Smooth muscle cell (in vitro differentiated cells): Measurements from ENCODE around the gene TMEM8B. TPM values are rescaled to one million over a fixed set of nuclear protein-coding genes. Genes with fewer than 3 reads are reported as not detected.

ENCODE experiments used
- DNase-seq: peaks from one replicate; lab custom pipeline; 2025; ENCODE audit not compliant: unreplicated experiment; lab: John Stamatoyannopoulos, UW
- H2AFZ ChIP-seq: fragments of 200-600 bp; sonication (generic); 2 replicates; pipeline ENCODE4 v1.6.0; 2016; ENCODE audit warnings: antibody characterized with exemption, low read depth, mild to moderate bottlenecking
- H3F3A ChIP-seq: fragments of 200-600 bp; sonication (generic); 2 replicates; pipeline ENCODE4 v1.6.0; 2017; ENCODE audit warnings: antibody characterized with exemption, low read depth
- H3K27ac ChIP-seq: fragments of 200-600 bp; sonication (generic); 2 replicates; pipeline ENCODE4 v1.5.1; 2016; ENCODE audit warnings: low read depth, mild to moderate bottlenecking
- H3K27me3 ChIP-seq: fragments of 200-600 bp; sonication (generic); 2 replicates; pipeline ENCODE4 v1.6.1; 2016; ENCODE audit warnings: low read depth, mild to moderate bottlenecking
- H3K36me3 ChIP-seq: fragments of 200-600 bp; sonication (generic); 2 replicates; pipeline ENCODE4 v1.5.1; 2016; ENCODE audit warnings: low read depth
- H3K4me1 ChIP-seq: fragments of 200-600 bp; sonication (generic); 2 replicates; pipeline ENCODE4 v1.5.1; 2016; ENCODE audit warnings: low read depth
- H3K4me2 ChIP-seq: fragments of 200-600 bp; sonication (generic); 2 replicates; pipeline ENCODE4 v1.6.0; 2016; ENCODE audit warnings: mild to moderate bottlenecking
- H3K4me3 ChIP-seq: fragments of 200-600 bp; sonication (generic); 2 replicates; pipeline ENCODE4 v1.5.1; 2016; ENCODE audit warnings: mild to moderate bottlenecking
- H3K79me2 ChIP-seq: fragments of 200-600 bp; sonication (generic); 2 replicates; pipeline ENCODE4 v1.6.0; 2016; ENCODE audit warnings: low read depth, mild to moderate bottlenecking
- H3K9ac ChIP-seq: fragments of 200-600 bp; sonication (generic); 2 replicates; pipeline ENCODE4 v1.6.0; 2016; ENCODE audit warnings: low read depth
- H3K9me3 ChIP-seq: fragments of 200-600 bp; sonication (generic); replicated peaks from 2 replicates; pipeline ENCODE4 v1.5.1; 2016; ENCODE audit warnings: low read depth
- H4K20me1 ChIP-seq: fragments of 200-600 bp; sonication (generic); 2 replicates; pipeline ENCODE4 v1.6.0; 2016; ENCODE audit warnings: low read depth
- WGBS: methylation state at CpG from one replicate; pipeline ENCODE4 v1.1.7; 2016; ENCODE audit warnings: low lambda C conversion rate; 5-methylcytosine and 5-hydroxymethylcytosine counted together
- polyA plus RNA-seq: library from polyadenylated mRNA; unstranded; fragments of >200 nt; fragmentation: Nextera tagmentation; extraction: Ambion mirVana; gene quantifications from 2 replicates; pipeline ENCODE4 v1.2.1, GENCODE V29; 2016
- total RNA-seq: library from RNA; depleted of rRNA; stranded (reverse); fragments of >200 nt; gene quantifications from 2 replicates; pipeline ENCODE4 v1.2.3, GENCODE V29; 2014
- TF ChIP-seq, protein P1 (sequence below): fragments of 200-600 bp; sonication (generic); IDR thresholded peaks from 2 replicates; pipeline ENCODE4 v1.5.1; 2017; ENCODE audit warnings: borderline replicate concordance, mild to moderate bottlenecking, antibody characterized with exemption; ENCODE audit not compliant: insufficient read depth, poor library complexity, severe bottlenecking

The TMEM8B gene
- total and polyA plus RNA-seq, 2 experiments from 2014 or later, result 4.9 to 18.7 TPM

DNA sequence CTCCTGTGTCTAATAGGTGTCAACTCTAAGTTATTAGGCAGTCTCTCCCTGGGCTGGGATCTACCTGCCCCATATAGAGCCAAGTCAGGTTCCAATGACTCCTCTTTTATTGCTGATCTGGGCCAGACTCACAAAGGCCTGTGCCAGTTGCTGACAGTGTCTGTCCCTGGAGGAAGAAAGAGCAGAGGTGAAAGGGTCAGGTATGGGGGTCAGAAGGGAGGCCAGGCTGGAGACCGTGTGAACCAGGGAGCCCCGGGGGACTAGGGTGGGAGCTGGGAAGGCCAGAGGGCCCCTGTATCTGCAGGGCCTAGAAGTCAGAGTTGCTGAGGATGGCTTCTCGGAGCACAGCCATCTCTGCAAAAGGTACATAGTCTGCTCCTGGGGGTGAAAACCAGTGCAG is 10.7 kb upstream of the TMEM8B start:
- Histone ChIP-seq H2AFZ (no peak overlapping the region), H3K4me1 (peaks cover 9% of the 10 kb centered on the region), H3K27ac (no peak overlapping the region), H3K27me3 (peaks cover 3% of the 10 kb centered on the region), H3K79me2 (no peaks in the 10 kb centered on the region), H3K4me3 (no peak overlapping the region), H3K9ac (no peak overlapping the region), H4K20me1 (no peaks in the 10 kb centered on the region), H3K9me3 (no peaks in the 10 kb centered on the region), H3K4me2 (no peak overlapping the region), H3K36me3 (no peaks in the 10 kb centered on the region), H3F3A (no peaks in the 10 kb centered on the region)
- 82% methylated on average over 3 of the region's 3 CpGs for WGBS
- TF ChIP-seq, protein P1, sequence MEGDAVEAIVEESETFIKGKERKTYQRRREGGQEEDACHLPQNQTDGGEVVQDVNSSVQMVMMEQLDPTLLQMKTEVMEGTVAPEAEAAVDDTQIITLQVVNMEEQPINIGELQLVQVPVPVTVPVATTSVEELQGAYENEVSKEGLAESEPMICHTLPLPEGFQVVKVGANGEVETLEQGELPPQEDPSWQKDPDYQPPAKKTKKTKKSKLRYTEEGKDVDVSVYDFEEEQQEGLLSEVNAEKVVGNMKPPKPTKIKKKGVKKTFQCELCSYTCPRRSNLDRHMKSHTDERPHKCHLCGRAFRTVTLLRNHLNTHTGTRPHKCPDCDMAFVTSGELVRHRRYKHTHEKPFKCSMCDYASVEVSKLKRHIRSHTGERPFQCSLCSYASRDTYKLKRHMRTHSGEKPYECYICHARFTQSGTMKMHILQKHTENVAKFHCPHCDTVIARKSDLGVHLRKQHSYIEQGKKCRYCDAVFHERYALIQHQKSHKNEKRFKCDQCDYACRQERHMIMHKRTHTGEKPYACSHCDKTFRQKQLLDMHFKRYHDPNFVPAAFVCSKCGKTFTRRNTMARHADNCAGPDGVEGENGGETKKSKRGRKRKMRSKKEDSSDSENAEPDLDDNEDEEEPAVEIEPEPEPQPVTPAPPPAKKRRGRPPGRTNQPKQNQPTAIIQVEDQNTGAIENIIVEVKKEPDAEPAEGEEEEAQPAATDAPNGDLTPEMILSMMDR, result no peak
- no peak for DNase-seq

DNA sequence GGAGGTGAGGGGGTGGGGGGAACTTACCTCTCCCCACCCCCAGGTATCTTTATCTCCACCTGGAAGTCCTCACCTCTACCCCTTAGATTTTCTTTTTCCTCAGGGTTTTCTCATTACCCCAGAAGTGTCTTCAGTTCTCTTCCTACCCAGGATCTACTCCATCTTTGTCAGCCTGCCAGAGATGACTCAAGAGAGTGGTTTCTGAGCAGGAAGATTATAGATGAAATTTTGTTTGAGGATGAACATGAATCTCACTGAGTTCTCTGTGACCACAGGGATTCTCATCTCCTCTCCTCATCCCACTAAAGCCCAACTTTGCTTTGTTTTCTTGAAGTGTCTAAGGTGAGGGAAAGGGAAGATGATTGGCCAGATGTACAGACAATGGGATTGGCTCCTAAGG is 9.0 kb upstream of the TMEM8B start:
- no peak for DNase-seq

DNA sequence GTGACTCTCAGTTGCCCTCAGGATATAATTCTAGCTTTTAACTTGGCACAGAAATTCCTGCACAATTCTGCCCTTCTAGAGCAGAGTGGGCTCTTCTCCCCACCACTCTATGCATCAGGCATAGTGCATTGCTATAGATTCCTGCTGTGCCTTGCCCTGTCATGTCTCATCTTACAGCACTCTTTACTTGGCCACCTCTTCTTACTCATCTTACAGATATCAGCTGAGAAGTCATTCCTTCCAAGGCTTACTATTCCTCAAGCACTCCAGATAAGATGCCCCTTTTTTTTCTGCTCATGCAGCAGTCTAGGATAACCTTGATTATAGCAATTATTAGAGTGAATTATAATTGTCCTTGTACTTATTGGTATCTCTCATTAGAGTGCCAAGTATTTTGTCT is 6.1 kb upstream of the TMEM8B start:
- TF ChIP-seq, protein P1, result no peak
- Histone ChIP-seq H3K27ac (no peak overlapping the region), H3K4me2 (no peak overlapping the region), H3K79me2 (no peaks in the 10 kb centered on the region), H3F3A (peaks cover 7% of the 10 kb centered on the region), H3K4me3 (no peak overlapping the region), H3K36me3 (no peaks in the 10 kb centered on the region), H2AFZ (no peak overlapping the region), H4K20me1 (no peaks in the 10 kb centered on the region), H3K9me3 (no peaks in the 10 kb centered on the region), H3K27me3 (no peaks in the 10 kb centered on the region), H3K4me1 (no peaks in the 10 kb centered on the region), H3K9ac (no peak overlapping the region)
- DNase-seq, result no peak

More for the DNA sequence above, 9.0 kb upstream of the TMEM8B start:
- Histone ChIP-seq H3K4me1 (no peaks in the 10 kb centered on the region), H3K4me2 (no peak overlapping the region), H4K20me1 (no peaks in the 10 kb centered on the region), H3K27me3 (peaks cover 3% of the 10 kb centered on the region), H2AFZ (no peak overlapping the region), H3K27ac (no peak overlapping the region), H3F3A (no peaks in the 10 kb centered on the region), H3K36me3 (no peaks in the 10 kb centered on the region), H3K9ac (no peak overlapping the region), H3K79me2 (no peaks in the 10 kb centered on the region), H3K9me3 (no peaks in the 10 kb centered on the region), H3K4me3 (no peak overlapping the region)
- TF ChIP-seq, protein P1, result no peak

GRCh38 chr9:35826071-35826701 is 2.8 kb upstream of the TMEM8B start:
- Histone ChIP-seq H3K36me3 (no peaks in the 10 kb centered on the region), H3K27me3 (no peaks in the 10 kb centered on the region), H2AFZ (no peak overlapping the region), H3K9ac (no peak overlapping the region), H3K79me2 (peaks cover 9% of the 10 kb centered on the region), H3K9me3 (no peaks in the 10 kb centered on the region), H3K4me2 (peak overlapping the region; percentile 37), H4K20me1 (no peaks in the 10 kb centered on the region), H3K4me1 (peaks cover 8% of the 10 kb centered on the region), H3K4me3 (no peak overlapping the region), H3F3A (peaks cover 7% of the 10 kb centered on the region), H3K27ac (no peak overlapping the region)
- WGBS, result 60% methylated on average over 4 of the region's 4 CpGs
- no peak for DNase-seq
- TF ChIP-seq, protein P1, result peak; percentile 68
